CD4-positive, alpha-beta T cell treated with Interferon alpha-2 for 1 hour (primary cell): Measurements from ENCODE around the gene STRA8.

Experiments
- DNase-seq, 2 donors: peaks; one replicate each; pipeline ENCODE4 v3.0.0-alpha.2; 2020 to 2022

The STRA8 gene

GRCh38 chr7:135271255-135271615, 37.6 kb downstream of the STRA8 start:
- DNase-seq = no peak

- no peak for DNase-seq
Observed at GRCh38 chr7:135272303-135272702, 38.7 kb downstream of the STRA8 start.

- DNase-seq = no peak
Observed at GRCh38 chr7:135273581-135273980, 39.9 kb downstream of the STRA8 start.

GRCh38 chr7:135274495-135275268, 41.0 kb downstream of the STRA8 start:
- peak; percentile 55 to 72 for DNase-seq

GRCh38 chr7:135275971-135276580, 42.4 kb downstream of the STRA8 start:
- no peak for DNase-seq

- DNase-seq = no peak
Observed at GRCh38 chr7:135277161-135277560, 43.5 kb downstream of the STRA8 start.

- DNase-seq = peak; percentile 78 to 86
Observed at GRCh38 chr7:135281363-135281949, 47.8 kb downstream of the STRA8 start.

- DNase-seq = no peak
Observed at GRCh38 chr7:135282561-135283254, 49.1 kb downstream of the STRA8 start.

GRCh38 chr7:135283959-135284638, 50.5 kb downstream of the STRA8 start:
- no peak for DNase-seq

- no peak for DNase-seq
Observed at GRCh38 chr7:135285547-135286233, 52.1 kb downstream of the STRA8 start.

GRCh38 chr7:135286876-135287275, 53.2 kb downstream of the STRA8 start:
- no peak for DNase-seq

- DNase-seq = no peak
Observed at GRCh38 chr7:135290594-135290993, 57.0 kb downstream of the STRA8 start.

GRCh38 chr7:135291809-135292253, 58.2 kb downstream of the STRA8 start:
- no peak for DNase-seq

- no peak for DNase-seq
Observed at GRCh38 chr7:135299235-135299634, 65.6 kb downstream of the STRA8 start.

- DNase-seq = no peak
Observed at GRCh38 chr7:135300913-135301765, 67.5 kb downstream of the STRA8 start.
